HG03558 (cell line): ENCODE data around the gene PRDM16.

Experiments
- ATAC-seq: cut with Tn5 transposase; IDR thresholded peaks from one replicate; pipeline ENCODE4 v1.9.1; 2021; ENCODE audit warnings: moderate number of reproducible peaks; ENCODE audit not compliant: unreplicated experiment; ENCODE audit errors: extremely low read depth

Gene PRDM16

GRCh38 chr1:3031401-3032221 lies 37.4 kb upstream of the PRDM16 start:
- no peak for ATAC-seq

DNA sequence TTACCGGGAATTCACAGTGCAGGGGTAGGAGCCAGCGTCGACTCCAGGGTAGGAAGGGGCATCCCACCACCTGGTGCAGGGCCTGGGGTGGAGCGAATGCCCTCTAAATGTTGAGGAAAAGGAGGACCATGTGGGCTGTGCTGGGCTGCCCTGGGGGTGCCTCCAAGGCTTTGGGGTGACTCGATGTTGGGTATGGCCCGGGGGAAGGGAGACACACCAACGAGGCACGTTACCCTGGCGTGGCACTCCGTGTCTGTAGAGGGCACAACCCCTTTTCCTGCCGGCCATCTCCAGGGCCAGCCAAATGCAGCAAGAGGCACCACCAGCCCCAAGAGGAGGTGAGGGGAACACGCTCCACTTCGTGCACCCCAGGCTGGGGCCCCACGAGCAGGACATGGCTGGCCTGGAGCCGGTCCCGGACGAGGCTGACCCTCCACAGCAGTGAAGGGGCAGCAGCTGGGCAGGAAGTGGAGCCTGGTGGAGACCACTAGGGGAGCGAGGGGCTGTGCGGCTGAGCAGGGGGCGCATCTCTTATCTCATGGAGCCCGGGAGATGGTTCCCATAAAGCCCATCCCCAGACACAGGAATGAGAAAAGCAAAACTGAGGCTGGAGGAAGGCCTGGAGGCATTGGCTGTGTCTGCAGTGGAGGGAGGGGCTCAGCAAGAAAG lies 36.5 kb upstream of the PRDM16 start:
- no peak for ATAC-seq

DNA sequence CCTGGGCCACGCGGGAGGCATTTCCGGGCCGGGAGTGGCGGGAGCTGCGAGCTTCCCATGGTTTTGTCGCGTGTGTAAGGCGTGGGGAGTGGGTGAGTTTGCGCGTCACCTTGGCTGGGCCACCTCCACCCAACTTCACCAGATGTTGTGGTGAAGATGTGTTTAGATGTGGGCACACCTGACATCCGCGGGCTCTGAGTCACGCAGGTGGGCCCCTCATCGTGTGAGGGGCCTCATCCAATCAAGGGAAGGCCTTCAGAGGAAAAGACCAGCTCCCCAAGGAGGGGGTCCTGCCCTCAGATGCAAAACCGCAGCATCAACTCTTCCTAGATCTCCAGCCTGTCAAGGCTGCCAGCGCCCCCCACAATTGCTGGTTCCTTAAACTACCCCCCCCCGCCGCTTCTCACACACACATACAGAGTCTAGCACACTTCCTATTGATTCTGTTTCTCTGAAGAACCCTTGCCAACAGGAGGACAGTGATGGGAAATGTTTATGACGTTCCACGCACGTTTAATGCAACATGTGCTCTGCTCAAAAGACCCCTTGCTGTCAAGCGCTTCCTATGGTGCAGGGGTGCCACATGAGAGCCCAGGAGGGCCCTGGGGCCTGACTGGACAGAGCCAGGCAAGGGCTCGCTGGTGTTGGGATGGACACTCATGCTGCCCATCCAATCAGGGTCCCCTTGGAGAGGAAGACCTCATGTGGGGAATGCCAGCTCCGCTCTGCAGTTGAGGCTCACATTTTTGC lies 35.8 kb upstream of the PRDM16 start:
- ATAC-seq = no peak

DNA sequence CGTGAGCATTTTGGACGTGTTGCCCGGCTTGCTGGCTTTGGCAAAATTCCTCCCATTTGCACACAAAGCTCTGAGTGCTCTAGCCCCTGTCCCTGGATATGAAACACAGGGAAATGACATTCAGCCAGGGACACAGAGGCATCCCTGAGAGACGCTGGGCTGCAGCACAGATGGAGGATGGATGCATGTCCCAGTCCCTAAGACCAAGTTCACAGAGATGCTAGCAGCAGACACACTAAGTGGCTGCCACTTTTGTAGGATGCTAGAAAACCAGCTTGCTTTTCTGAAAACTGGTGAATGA lies 35.3 kb upstream of the PRDM16 start:
- ATAC-seq = no peak

DNA sequence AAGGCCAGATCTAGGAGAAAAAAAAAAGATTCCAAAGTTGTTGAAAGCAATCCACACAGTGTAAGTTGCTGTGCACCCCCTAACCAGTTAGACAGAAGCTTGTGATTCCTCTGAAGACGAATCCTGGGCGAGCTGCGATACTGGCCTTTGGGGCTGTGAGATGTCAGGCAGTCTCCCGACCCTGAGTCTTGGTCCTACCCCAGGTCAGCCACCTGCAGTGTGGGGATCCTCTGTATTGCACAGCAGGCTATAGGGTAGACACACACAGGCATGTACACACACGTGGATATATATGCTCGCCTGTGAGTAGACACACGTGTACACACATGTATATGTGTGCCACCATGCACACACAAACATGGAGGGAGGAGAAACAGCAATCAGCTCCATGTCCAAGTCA lies 34.8 kb upstream of the PRDM16 start:
- ATAC-seq = no peak

GRCh38 chr1:3034728-3035562 lies 34.1 kb upstream of the PRDM16 start:
- no peak for ATAC-seq

DNA sequence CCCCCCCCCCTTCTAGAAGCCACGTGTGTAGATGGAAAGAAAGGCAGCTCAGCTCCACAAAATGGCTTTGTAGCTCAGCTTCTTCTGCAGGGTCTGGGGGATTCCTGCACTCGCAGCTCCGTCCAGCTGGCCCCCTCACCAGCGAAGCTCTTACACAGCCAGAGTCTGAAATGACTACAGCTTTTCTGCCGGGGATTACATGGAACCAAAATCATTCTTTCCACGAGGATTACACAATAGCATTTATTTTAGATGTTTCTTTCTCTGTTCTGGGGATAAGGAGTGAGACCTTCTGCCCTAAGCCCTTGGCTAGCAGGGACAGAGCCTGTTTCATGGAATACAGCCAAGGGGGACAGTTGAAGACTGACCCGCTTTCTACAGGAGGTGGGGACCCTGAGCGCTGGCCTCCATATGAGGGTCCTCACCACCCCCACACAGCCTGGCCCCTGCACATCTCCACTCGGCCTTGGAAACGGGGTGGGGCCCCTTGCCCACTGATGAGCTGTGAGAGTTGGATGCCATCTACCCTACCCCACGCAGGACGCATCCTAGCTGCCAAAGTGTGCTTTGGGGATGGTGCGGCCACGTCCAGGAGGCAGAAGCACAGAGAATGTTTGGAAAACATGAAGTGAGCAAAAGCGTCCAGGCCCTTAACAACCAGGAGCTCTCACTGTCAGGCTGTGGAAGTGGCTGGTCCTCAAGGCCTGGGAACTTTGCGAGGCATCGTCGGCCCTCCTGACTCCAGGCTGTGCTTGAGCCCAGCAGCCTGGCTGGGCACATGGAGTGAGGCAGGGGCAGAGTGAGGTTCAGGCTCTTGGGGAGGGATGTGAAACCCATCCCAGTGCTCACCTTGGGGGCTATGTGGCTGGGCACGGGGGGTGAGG lies 33.2 kb upstream of the PRDM16 start:
- no peak for ATAC-seq

- ATAC-seq = no peak
These were observed 32.3 kb upstream of the PRDM16 start for GRCh38 chr1:3036447-3037280.

DNA sequence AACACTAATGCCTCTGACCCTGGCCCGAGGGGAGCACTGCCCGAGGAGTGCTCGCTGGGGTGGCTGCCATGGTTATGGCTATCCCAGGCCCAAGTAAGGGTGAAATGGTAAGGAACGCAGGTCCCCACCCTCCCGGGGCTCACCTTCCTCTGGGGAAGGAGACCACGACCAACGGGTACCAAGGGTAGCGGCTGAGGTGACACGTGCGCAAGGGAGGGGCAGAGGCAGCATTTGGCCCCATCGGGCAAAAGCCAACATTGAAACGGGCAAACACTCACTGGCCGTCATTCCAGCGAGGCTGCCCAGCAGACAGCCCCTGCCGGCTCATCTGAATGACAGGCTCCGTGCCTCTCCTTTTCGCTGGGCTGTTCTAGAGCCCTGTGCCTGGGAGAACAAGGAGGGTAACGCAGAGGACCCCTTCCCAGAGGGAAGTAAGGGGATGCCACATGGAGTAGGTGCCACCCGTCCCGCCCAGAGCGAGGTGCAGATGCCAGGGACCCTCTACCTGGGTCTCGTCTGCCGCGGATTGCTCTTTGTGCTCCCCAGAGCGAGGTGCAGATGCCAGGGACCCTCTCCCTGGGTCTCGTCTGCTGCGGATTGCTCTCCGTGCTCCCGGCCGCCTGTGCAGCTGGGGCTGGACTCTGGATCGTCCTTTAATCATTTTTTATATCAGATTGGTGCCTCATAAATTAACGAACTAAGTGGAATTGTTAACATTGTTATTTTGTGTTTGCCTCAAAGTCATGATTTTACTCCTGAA lies 31.5 kb upstream of the PRDM16 start:
- no peak for ATAC-seq

- no peak for ATAC-seq
These were observed 30.9 kb upstream of the PRDM16 start for GRCh38 chr1:3038113-3038551.

DNA sequence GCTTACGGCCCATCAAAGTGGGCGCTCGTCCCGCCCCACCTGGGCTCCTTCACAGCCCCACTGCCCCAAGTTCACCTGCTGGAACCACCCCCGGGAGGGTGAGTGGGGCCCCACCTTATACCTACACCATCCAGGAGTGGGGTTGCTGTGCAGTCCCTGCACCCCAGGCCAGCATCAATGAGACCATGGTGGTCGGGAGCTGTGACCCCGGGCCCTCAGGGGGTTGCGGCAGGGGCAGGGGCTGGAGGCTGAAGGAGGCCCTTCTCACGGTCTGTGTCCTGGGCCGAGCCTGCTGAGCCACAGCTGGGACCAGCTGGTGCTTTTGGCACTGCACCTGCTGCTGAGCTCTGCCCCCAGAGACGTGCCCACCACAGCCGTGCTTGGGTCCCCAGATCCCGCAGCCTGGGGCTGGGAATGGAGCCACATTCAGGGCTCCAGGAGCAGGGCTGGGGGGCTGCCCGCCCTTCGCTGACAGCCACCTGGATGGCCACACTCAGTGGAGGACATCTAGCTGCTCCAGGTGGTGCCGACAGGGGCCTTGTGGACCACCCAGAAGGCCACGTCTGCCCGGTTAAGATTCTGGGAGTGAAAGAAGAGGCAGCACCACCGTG lies 30.3 kb upstream of the PRDM16 start:
- ATAC-seq = no peak

DNA sequence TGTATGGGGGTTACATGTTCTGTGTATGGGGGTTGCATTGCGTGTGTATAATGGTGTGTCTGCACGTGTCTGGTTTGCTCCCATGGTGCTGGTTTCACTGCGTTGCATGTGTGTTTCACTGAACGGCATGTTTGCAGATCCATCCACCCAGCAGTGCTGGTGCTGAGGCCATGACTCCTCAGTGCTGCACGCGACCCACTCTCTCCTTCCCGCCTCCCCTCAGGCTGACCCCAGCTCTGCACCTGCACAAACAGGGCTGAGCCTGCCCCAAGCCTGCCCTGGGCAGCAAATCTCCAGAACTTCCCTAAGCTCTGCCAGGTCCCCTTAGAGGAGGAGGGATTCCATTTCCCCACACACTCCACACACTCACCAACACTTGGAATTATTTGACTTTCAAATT lies 29.0 kb upstream of the PRDM16 start:
- no peak for ATAC-seq

DNA sequence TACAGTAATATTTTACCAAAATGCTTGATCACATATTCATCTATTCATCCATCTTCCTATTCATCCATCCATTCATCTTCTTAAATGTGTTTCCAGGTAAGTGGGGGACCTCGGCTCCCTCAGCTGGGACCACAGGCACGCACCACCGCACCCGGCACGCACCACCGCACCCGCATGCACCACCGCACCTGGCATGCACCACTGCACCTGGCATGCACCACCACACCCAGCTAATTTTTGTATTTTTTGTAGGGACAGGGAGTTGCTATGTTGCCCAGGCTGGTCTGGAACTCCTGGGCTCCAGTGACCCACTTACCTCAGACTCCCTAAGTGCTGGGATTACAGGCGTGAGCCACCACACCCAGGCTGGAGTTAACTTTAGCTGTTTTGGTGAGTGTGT lies 26.5 kb upstream of the PRDM16 start:
- no peak for ATAC-seq

GRCh38 chr1:3049164-3049563 lies 19.8 kb upstream of the PRDM16 start:
- ATAC-seq = no peak

DNA sequence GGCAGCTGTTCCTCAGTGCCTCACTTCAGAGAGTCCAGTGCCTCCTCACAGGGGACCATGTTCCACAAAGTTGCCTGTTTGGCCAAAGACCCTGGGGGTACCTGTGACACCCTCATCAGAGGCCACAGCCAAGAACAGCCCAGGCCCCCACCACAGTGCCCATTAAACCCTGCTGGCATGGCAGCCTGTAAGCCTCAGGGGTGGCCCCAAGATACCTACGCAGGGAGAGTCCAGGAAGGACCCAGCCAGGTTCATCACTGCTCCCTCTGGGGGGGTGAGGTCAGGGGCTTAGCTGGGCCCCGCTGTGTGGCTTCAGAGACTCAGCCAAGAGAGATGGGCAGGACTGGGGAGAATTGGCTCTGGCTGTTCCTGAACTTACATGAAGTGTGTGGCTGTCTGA lies 19.1 kb upstream of the PRDM16 start:
- no peak for ATAC-seq

DNA sequence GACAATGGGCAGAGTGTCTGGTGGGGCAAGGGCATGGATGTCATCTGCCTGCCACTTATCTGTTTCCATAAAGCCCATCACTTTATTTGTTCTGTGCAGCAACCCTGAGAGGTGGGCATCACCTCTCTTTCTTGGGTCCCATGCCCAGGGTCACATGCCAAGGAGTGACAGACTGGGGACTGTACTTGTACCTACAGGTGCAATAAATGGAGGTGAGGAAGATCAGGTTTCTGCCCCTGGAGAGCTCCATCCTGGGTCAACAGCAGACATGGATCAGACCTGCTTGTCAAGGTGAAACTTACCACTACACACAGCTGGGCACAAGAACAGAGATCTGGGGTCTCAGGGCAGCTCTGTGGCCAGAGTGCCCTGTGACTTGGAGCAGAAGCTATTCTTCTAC lies 18.4 kb upstream of the PRDM16 start:
- no peak for ATAC-seq
